HepG2 (cell line): ENCODE data around the gene WNT7B. TPM values are rescaled to one million over a fixed set of nuclear protein-coding genes. Genes with fewer than 3 reads are reported as not detected.

Experiments used
- AHR ChIP-seq: IDR thresholded peaks from 2 replicates; pipeline ENCODE4 v1.6.1; 2018; ENCODE audit warnings: missing genetic modification reagents, missing compliant biosample characterization
- CBX1 ChIP-seq: IDR thresholded peaks from one replicate; pipeline ENCODE4 v1.6.1; 2016; ENCODE audit warnings: antibody characterized with exemption, low read depth
- CENPT ChIP-seq: sonication (generic); formaldehyde crosslinking; IDR thresholded peaks from 2 replicates; pipeline ENCODE4 v1.8.0; 2022; ENCODE audit warnings: low read depth, mild to moderate bottlenecking, moderate library complexity, missing genetic modification reagents
- DPF2 ChIP-seq: sonication (generic); formaldehyde crosslinking; IDR thresholded peaks from 2 replicates; pipeline ENCODE4 v1.4.0; 2020; ENCODE audit warnings: mild to moderate bottlenecking, low read depth, missing genetic modification reagents, borderline replicate concordance
- GLI4 ChIP-seq: sonication (generic); formaldehyde crosslinking; IDR thresholded peaks from 2 replicates; pipeline ENCODE4 v1.5.1; 2020; ENCODE audit warnings: missing genetic modification reagents, mild to moderate bottlenecking, moderate library complexity, borderline replicate concordance
- GTF3A ChIP-seq: sonication (generic); formaldehyde crosslinking; conservative IDR thresholded peaks from 2 replicates; pipeline ENCODE4 v1.4.0; 2020; ENCODE audit warnings: mild to moderate bottlenecking, missing genetic modification reagents
- HNF1A ChIP-seq, 2 experiments: sonication (generic) in 1 of 2; formaldehyde crosslinking in 1 of 2; IDR thresholded peaks; 2 replicates each; pipeline versions ENCODE4 v1.4.0 to v1.6.1; 2016 to 2020; ENCODE audit warnings: borderline replicate concordance in 1 of 2, low read depth in 1 of 2, mild to moderate bottlenecking in 1 of 2, missing genetic modification reagents in 1 of 2
- IRF1 ChIP-seq: sonication (generic); formaldehyde crosslinking; IDR thresholded peaks from 2 replicates; pipeline ENCODE4 v1.4.0; 2020; ENCODE audit warnings: low read depth, mild to moderate bottlenecking, missing genetic modification reagents
- KDM1A ChIP-seq: IDR thresholded peaks from 2 replicates; pipeline ENCODE4 v1.6.1; 2016; ENCODE audit warnings: missing compliant biosample characterization
- NR1H2 ChIP-seq: sonication (generic); formaldehyde crosslinking; IDR thresholded peaks from 2 replicates; pipeline ENCODE4 v1.8.1; 2022; ENCODE audit warnings: low read depth, missing genetic modification reagents, borderline replicate concordance
- POGZ ChIP-seq: sonication (generic); formaldehyde crosslinking; IDR thresholded peaks from 2 replicates; pipeline ENCODE4 v1.4.0; 2020; ENCODE audit warnings: mild to moderate bottlenecking, missing genetic modification reagents
- RARA ChIP-seq: IDR thresholded peaks from 2 replicates; pipeline ENCODE4 v1.6.1; 2016; ENCODE audit warnings: missing genetic modification reagents, missing compliant biosample characterization
- REXO4 ChIP-seq: sonication (generic); formaldehyde crosslinking; IDR thresholded peaks from 2 replicates; pipeline ENCODE4 v1.8.0; 2022; ENCODE audit warnings: missing genetic modification reagents, mild to moderate bottlenecking, borderline replicate concordance
- RFX5 ChIP-seq: IDR thresholded peaks from 2 replicates; pipeline ENCODE4 v1.6.1; 2011; ENCODE audit warnings: low read depth, low read length, improper control_type of control experiment
- SUZ12 ChIP-seq: fragments of 150-350 bp; IDR thresholded peaks from 2 replicates; pipeline ENCODE4 v1.6.1; 2014; ENCODE audit warnings: low read depth, low read length
- ZFP36L1 ChIP-seq: sonication (generic); formaldehyde crosslinking; IDR thresholded peaks from 2 replicates; pipeline ENCODE4 v1.8.0; 2022; ENCODE audit warnings: mild to moderate bottlenecking, missing genetic modification reagents, moderate library complexity
- ZNF18 ChIP-seq: sonication (generic); formaldehyde crosslinking; IDR thresholded peaks from 2 replicates; pipeline ENCODE4 v1.8.0; 2022; ENCODE audit warnings: mild to moderate bottlenecking, missing genetic modification reagents; ENCODE audit not compliant: insufficient replicate concordance
- ZNF503 ChIP-seq: sonication (generic); formaldehyde crosslinking; IDR thresholded peaks from 2 replicates; pipeline ENCODE4 v1.4.0; 2020; ENCODE audit warnings: missing genetic modification reagents
- ZNF530 ChIP-seq: sonication (generic); formaldehyde crosslinking; IDR thresholded peaks from 2 replicates; pipeline ENCODE4 v1.5.0; 2020; ENCODE audit warnings: low read depth, mild to moderate bottlenecking, missing genetic modification reagents
- ZNF614 ChIP-seq: IDR thresholded peaks from 2 replicates; pipeline ENCODE4 v1.6.1; 2018; ENCODE audit warnings: missing biosample characterization, missing genetic modification reagents, inconsistent platforms, borderline replicate concordance
- ZNF7 ChIP-seq: IDR thresholded peaks from 2 replicates; pipeline ENCODE4 v1.6.1; 2016; ENCODE audit warnings: missing biosample characterization, missing genetic modification reagents
- polyA plus RNA-seq, 8 experiments: library from polyadenylated mRNA; depleted of rRNA in 3 of 8; stranded (reverse) in 7 of 8; unstranded in 1 of 8; fragments of >200 nt; fragmentation: Illumina TruSeq in 4 of 8; extraction: Trizol in 4 of 8; gene quantifications; 2 replicates each; pipeline versions ENCODE4 v1.2.1 to v1.2.3, GENCODE V29; 2011 to 2016; ENCODE audit warnings: low read depth in 4 of 8, missing spikeins in 1 of 8, mixed read lengths in 1 of 8; ENCODE audit not compliant: insufficient read depth in 1 of 8
- total RNA-seq, 5 experiments: library from RNA; depleted of rRNA; stranded (reverse); fragments of >200 nt; fragmentation: Illumina TruSeq; extraction: Trizol; gene quantifications; 2 replicates each; pipeline ENCODE4 v1.2.3, GENCODE V29; 2016; ENCODE audit warnings: low read depth in 1 of 5

Gene WNT7B
- total and polyA plus RNA-seq, 2 of the 13 experiments (the other 11 are each of a cell fraction or from before 2014, with no cell fraction given) = 0.09 TPM; not detected in 1

GRCh38 chr22:45994491-45995404 is 17.8 kb upstream of the WNT7B start (continued):
- TF ChIP-seq CBX1 = no peak
- TF ChIP-seq ZNF614 (CRISPR knock-in tag) = no peak
- TF ChIP-seq AHR (CRISPR knock-in tag) = 0 out of 2 replicates have a peak, but pooled peaks have one; percentile 33
- TF ChIP-seq ZNF18 (CRISPR knock-in tag) = no peak
- no peak for TF ChIP-seq HNF1A (IDR thresholded peaks at IDR 0.05; ENCODE audit: low read depth)
- no peak for TF ChIP-seq HNF1A (CRISPR knock-in tag; IDR thresholded peaks at IDR 0.05; ENCODE audit: borderline replicate concordance)
- no peak for TF ChIP-seq KDM1A (CRISPR knock-in tag)
- no peak for TF ChIP-seq ZNF7 (CRISPR knock-in tag)
- TF ChIP-seq RFX5 = no peak
- TF ChIP-seq GTF3A = no peak
- no peak for TF ChIP-seq GLI4
- TF ChIP-seq POGZ = no peak
- no peak for TF ChIP-seq REXO4 (CRISPR knock-in tag)
- TF ChIP-seq IRF1 = no peak
- TF ChIP-seq DPF2 (CRISPR knock-in tag) = no peak
- no peak for TF ChIP-seq CENPT (CRISPR knock-in tag)
- no peak for TF ChIP-seq ZFP36L1 (CRISPR knock-in tag)
- TF ChIP-seq RARA (CRISPR knock-in tag) = no peak
- no peak for TF ChIP-seq ZNF530 (CRISPR knock-in tag)
- no peak for TF ChIP-seq SUZ12
- no peak for TF ChIP-seq ZNF503 (CRISPR knock-in tag)
- TF ChIP-seq NR1H2 (CRISPR knock-in tag) = no peak
